ENCODE results near the gene ABCC1. TPM values are rescaled to one million over a fixed set of nuclear protein-coding genes. Genes with fewer than 3 reads are reported as not detected.
"Not testable (repeated sequence)": the region's sequence is repeated elsewhere in the genome, so short reads cannot be mapped to it uniquely, and the experiment has no call there.

ABCC1 gene
- total RNA-seq, 4 donors from 2014 or later, result 24.3 to 32.2 (median 25.7) TPM

- 80 to 89% methylated on average over 4 of the region's 4 CpGs for WGBS, 2 donors
- TF ChIP-seq EP300 (IDR thresholded peaks at IDR 0.05), result no peak
- no peak for TF ChIP-seq POLR2A (IDR thresholded peaks at IDR 0.05)
- H3K27ac ChIP-seq, result no peak overlapping the region
Observed at GRCh38 chr16:15933781-15934180, 15.6 kb upstream of the ABCC1 start.

DNA sequence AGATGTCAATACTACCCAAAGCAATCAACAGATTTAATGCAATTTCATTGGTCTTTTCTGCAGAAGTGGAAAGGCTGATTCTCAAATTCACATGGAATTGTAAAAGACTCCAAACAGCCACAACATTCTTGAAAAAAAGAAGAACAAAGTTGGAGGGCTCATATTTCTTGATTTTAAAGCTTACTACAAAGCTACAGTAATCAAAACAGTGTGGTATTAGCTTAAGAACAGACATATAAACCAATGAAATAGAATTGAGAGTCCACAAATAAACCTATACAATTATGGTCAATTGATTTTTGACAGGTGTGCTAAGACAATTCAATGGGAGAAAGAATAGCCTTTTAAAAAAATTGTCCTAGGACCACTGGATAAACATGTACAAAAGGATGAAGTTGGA lies 14.4 kb upstream of the ABCC1 start:
- no peaks in the 10 kb centered on the region for H3K36me3 ChIP-seq
- no peak overlapping the region for H3K4me3 ChIP-seq
- DNase-seq (ENCODE audit: low spot score in 2 of 2), result no peak
- no peaks in the 10 kb centered on the region for H3K27me3 ChIP-seq
- TF ChIP-seq EP300 (IDR thresholded peaks at IDR 0.05) (no peak), POLR2A (IDR thresholded peaks at IDR 0.05) (no peak)
- TF ChIP-seq, protein P1, sequence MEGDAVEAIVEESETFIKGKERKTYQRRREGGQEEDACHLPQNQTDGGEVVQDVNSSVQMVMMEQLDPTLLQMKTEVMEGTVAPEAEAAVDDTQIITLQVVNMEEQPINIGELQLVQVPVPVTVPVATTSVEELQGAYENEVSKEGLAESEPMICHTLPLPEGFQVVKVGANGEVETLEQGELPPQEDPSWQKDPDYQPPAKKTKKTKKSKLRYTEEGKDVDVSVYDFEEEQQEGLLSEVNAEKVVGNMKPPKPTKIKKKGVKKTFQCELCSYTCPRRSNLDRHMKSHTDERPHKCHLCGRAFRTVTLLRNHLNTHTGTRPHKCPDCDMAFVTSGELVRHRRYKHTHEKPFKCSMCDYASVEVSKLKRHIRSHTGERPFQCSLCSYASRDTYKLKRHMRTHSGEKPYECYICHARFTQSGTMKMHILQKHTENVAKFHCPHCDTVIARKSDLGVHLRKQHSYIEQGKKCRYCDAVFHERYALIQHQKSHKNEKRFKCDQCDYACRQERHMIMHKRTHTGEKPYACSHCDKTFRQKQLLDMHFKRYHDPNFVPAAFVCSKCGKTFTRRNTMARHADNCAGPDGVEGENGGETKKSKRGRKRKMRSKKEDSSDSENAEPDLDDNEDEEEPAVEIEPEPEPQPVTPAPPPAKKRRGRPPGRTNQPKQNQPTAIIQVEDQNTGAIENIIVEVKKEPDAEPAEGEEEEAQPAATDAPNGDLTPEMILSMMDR (IDR thresholded peaks at IDR 0.05), result no peak
- no peaks in the 10 kb centered on the region for H3K4me1 ChIP-seq
- no peak overlapping the region for H3K27ac ChIP-seq
- peaks cover 0 to 9% (median 2%) of the 10 kb centered on the region in 4 donors for H3K9me3 ChIP-seq

More at GRCh38 chr16:15933781-15934180, 15.6 kb upstream of the ABCC1 start:
- no peaks in the 10 kb centered on the region for H3K36me3 ChIP-seq
- H3K9me3 ChIP-seq, result peaks cover 0 to 9% (median 2%) of the 10 kb centered on the region in 4 donors
- no peak overlapping the region for H3K4me3 ChIP-seq
- H3K27me3 ChIP-seq, result no peaks in the 10 kb centered on the region
- H3K4me1 ChIP-seq, result no peaks in the 10 kb centered on the region
- no peak for DNase-seq (ENCODE audit: low spot score in 2 of 2)

DNA sequence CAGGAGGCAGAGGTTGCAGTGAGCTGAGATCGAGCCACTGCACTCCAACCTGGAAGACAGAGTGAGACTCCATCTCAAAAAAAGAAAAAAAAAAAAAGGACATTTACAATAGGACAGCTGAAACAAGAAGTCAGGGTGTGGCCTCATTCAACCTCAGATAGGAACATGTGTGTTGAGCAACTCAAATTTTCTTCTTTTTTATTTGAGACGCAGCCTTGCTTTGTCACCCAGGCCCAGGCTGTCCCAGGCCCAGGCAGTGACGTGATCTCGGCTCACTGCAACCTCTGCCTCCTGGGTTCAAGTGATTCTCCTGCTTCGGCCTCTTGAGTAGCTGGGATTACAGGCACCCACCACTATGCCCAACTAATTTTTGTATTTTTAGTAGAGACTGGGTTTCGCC lies 12.6 kb upstream of the ABCC1 start:
- DNase-seq (ENCODE audit: low spot score in 2 of 2); H3K27me3 ChIP-seq; H3K36me3 ChIP-seq; H3K27ac ChIP-seq; H3K4me3 ChIP-seq; H3K9me3 ChIP-seq; H3K4me1 ChIP-seq: not testable (repeated sequence)
- WGBS, 2 donors, result 87 to 92% methylated on average over 6 of the region's 6 CpGs

DNA sequence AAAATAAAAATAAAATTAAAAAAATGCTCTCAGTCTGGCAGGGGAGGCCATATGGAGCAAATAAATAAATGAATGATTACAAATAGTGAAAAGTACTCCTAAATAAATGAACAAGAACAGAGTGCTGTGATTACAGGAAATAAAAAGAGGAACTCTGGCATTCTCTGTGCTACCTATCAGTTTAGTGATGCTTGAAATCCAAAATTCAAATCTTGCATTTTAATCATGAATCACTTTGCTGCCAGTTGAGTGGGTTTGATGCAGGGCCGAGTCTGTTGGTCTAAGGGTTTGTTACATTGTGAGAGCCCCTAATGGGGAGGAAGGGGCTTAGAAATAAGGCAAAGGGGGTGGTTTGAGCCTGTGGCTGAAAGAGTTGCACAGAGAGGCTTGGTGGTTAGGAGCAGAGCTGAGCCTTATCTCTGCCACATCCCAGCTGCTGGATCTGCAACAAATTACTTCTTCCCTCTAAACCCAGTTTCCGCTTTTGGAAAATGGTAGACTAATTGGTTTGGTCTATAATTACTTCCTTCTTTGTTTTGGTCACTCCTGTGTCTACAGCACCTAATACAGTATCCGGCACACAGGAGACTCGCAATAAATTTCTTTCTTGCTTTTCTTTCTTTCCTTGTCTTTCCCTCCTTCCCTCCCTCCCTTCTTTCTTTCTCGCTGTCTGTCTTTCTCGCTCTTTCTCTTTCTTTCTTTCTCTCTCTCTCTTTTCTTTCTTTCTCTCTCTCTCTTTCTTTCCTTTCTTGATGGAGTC lies 6.3 kb upstream of the ABCC1 start:
- H3K36me3 ChIP-seq, result no peaks in the 10 kb centered on the region
- no peak overlapping the region for H3K4me3 ChIP-seq
- TF ChIP-seq POLR2A (IDR thresholded peaks at IDR 0.05) (no peak), EP300 (IDR thresholded peaks at IDR 0.05) (no peak)
- TF ChIP-seq, protein P1 (IDR thresholded peaks at IDR 0.05), result no peak
- no peak overlapping the region for H3K27ac ChIP-seq
- H3K4me1 ChIP-seq, result peaks cover 0 to 9% (median 2%) of the 10 kb centered on the region in 4 donors
- no peak for DNase-seq (ENCODE audit: low spot score in 2 of 2)
- no peaks in the 10 kb centered on the region for H3K27me3 ChIP-seq
- no peaks in the 10 kb centered on the region for H3K9me3 ChIP-seq
- 64 to 66% methylated on average over 6 of the region's 6 CpGs for WGBS, 2 donors

- Histone ChIP-seq H3K36me3 (no peaks in the 10 kb centered on the region), H3K4me1 (peaks cover 0 to 32% (median 5%) of the 10 kb centered on the region in 4 donors), H3K27ac (no peak overlapping the region), H3K9me3 (no peaks in the 10 kb centered on the region), H3K4me3 (no peak overlapping the region), H3K27me3 (no peaks in the 10 kb centered on the region)
- no peak for DNase-seq (ENCODE audit: low spot score in 2 of 2)
- no peak for TF ChIP-seq EP300 (IDR thresholded peaks at IDR 0.05)
- no peak for TF ChIP-seq POLR2A (IDR thresholded peaks at IDR 0.05)
- TF ChIP-seq, protein P1 (IDR thresholded peaks at IDR 0.05), result no peak
- WGBS, 2 donors, result 49 to 59% methylated on average over 10 of the region's 10 CpGs
Observed at GRCh38 chr16:15946257-15947044, 3.0 kb upstream of the ABCC1 start.

DNA sequence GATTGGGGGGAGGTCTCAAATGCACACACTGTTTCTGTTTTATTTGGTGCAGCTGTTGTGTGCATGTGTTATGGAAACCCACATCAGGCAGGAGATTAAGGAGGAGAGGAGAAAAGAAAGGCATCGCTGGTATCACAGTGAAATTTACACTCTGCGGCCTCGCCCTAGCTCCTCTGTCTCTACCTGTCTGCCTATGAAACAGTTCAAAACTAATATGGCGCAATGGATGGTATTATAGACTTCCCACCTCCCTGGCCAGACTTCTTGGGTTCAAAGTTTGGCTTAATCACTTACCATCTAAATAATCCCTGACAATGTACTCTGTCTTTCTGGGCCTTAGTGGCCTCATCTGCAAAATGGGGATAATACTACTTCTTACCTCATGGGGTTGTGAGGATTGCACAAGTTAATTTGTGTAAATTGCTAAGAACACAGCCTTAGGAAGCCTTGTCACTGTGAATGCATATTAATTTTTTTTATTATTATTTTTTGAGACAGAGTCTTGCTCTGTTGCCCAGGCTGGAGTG lies 1.4 kb upstream of the ABCC1 start:
- TF ChIP-seq, protein P1 (IDR thresholded peaks at IDR 0.05), result no peak
- TF ChIP-seq EP300 (IDR thresholded peaks at IDR 0.05) (no peak), POLR2A (IDR thresholded peaks at IDR 0.05) (no peak)
- H3K4me3 ChIP-seq, result no peak overlapping the region
- DNase-seq (ENCODE audit: low spot score in 2 of 2), result no peak
- H3K27ac ChIP-seq, result no peak overlapping the region
- no peaks in the 10 kb centered on the region for H3K9me3 ChIP-seq
- H3K36me3 ChIP-seq, result no peaks in the 10 kb centered on the region
- peaks cover 0 to 45% (median 9%) of the 10 kb centered on the region in 4 donors for H3K4me1 ChIP-seq
- no peaks in the 10 kb centered on the region for H3K27me3 ChIP-seq
- 98% methylated on average over 4 of the region's 4 CpGs for WGBS, 2 donors
